Stimulated activated CD4-positive, alpha-beta T cell treated with anti-CD3 and anti-CD28 coated beads, TNF-alpha, amount 100 ng/mL, for 1 hour (primary cell): Measurements from ENCODE around the gene PIP5K1B.

Experiments used
- DNase-seq, 3 donors: peaks; one replicate each; pipeline ENCODE4 v3.0.0-alpha.2; 2020; ENCODE audit warnings: low read depth in 3 of 3, low spot score in 1 of 3

Gene PIP5K1B

DNA sequence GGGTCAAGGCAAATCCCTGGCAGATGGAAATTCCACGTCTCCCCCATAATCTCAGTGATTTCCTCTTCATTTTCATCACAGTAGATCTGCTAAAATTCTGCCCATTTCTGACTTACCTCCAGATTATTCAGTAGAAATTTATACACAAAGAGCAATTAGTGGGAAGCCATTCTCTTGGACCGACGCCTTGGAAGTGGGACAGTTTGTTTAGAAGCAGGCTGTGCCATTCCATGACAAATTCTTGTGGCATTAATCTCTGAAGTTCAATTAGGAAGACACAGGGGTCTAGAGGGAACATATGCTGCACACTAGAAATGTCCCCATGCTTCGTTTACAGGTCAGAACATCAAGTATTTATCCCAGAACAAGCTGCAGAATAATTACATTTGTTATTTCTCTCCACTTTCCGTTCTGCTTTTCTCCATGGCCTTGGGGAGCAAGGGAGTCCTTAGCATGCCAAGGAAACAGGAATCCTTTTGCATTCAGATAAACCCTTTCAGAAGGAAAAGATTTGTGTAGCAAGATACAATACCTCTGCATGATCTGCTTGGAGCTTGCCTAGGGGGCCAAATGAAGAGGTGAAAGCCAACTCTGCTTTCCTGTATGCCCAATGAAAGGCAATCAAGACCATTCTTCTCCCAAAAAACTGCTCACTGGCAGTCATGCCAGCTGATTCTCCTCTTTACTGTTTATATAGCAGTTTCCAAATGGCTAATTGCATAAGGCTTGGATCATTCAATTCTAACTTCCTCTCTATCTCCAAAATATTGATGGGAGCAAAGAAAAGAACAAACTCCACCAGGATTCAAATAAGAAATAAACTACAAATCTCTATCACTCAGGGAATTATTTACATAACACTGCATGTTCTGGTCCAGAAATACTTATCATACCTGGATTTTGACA lies 311.4 kb downstream of the PIP5K1B start:
- DNase-seq, result no peak

GRCh38 chr9:69018737-69019136 lies 313.7 kb downstream of the PIP5K1B start:
- DNase-seq, result no peak

DNA sequence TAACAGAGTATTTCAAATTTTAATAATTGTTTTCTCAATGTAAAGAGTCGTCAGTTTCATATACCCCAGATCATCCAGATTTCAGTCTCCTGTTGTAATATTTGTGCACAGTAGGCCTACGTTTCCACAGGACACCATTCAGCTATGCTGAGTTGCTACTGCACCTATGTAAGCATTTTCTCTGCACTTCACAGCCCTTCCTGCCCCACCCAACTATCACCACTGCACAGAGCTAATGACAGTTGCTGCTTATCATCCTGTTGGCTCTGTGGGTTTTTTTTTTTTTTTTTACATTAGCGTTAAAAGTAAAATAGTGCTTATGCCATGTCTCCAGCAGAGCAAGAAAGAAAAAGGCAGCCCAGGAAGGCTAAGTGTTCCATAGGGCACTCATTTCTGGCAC lies 314.8 kb downstream of the PIP5K1B start:
- no peak for DNase-seq

DNA sequence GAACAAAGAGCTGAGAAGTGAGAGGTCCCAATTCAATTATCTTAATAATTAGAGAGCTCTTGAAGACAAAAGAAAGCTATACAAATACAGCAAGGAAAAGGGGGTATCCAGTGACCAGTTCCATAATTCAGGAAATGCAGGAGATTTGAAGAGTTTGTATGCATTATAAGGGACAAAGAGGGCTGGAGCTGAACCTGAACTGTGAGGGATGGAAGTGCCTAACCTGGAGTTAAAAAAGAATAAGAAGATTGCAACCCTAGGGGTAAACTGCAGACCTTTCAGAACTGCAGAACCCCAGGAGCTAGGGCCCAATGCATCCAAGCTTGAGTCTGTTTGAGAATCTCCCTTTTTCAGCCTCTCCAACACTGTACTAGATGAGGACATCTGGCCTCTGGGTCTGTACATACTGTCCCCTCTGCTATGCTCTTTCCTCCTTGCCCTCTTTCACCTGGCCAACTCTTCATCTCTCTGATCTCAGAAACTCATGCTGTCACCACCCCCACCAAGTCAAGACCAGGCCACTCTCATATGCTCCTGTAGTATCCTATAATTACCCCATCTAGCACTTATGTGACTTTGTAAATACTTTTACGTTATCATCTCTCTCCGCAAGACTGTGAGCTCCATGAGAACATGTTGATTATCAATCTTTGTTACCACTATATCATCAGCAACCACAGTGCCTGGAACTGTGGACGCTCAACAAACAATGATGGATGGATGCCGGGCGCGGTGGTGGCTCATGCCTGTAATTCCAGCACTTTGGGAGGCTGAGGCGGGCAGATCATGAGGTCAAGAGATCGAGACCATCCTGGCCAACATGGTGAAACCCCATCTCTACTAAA lies 315.5 kb downstream of the PIP5K1B start:
- no peak for DNase-seq

DNA sequence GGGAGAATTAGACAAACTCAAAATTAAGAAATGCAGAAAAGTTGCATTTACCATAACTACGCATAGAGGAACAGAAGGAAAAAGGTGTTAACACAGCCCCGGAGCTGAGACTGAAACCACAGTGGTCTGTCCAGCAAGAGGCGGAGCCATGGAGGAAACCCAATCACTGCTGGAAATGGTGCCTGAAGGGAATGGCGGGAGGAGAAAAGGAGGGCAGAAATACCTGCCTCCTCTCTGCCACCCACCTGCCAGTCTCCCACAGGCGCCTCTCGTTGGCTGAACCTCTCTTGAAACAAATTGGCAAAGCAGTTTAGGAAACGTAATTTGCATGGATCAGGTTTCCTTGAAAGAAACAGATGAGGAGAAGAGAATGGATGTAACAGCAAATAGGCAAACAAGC lies 318.6 kb downstream of the PIP5K1B start:
- DNase-seq, result no peak

DNA sequence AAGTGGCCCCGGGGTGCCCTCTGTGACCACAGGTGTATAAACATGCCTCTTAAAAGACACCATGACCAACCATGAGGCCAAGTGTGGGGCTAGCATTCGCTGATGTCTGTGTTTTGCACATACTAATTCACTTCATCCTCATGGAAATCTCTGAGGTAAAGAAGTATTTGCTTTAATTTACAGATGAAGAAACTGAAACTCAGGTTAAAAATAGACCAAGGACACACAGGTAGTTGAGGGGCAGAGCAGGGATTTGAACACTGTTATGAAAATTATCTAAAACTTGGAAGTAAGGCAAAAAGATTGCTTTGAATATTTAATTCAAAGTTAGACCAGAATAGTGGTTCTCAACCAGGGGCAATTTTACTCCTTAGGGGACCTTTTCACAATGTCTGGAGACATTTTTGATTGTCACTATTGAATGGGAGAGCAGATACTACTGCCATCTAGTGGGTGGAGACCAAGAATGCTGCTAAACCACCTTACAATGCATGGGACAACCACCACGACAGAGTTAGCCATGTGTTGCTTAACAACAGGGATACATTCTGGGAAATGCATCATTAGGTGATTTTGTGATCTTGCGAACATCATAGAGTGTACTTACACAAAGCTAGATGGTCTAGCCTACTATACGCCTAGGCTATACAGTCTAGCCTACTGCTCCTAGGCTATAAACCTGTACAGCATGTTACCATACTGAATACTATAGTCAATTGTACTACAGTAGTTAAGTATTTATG lies 322.5 kb downstream of the PIP5K1B start:
- peak in 1 of 3 donors; percentile 8 for DNase-seq

GRCh38 chr9:69028754-69029153 lies 323.7 kb downstream of the PIP5K1B start:
- DNase-seq, result no peak

- DNase-seq, result no peak
Measured at GRCh38 chr9:69029535-69029934, 324.5 kb downstream of the PIP5K1B start.

DNA sequence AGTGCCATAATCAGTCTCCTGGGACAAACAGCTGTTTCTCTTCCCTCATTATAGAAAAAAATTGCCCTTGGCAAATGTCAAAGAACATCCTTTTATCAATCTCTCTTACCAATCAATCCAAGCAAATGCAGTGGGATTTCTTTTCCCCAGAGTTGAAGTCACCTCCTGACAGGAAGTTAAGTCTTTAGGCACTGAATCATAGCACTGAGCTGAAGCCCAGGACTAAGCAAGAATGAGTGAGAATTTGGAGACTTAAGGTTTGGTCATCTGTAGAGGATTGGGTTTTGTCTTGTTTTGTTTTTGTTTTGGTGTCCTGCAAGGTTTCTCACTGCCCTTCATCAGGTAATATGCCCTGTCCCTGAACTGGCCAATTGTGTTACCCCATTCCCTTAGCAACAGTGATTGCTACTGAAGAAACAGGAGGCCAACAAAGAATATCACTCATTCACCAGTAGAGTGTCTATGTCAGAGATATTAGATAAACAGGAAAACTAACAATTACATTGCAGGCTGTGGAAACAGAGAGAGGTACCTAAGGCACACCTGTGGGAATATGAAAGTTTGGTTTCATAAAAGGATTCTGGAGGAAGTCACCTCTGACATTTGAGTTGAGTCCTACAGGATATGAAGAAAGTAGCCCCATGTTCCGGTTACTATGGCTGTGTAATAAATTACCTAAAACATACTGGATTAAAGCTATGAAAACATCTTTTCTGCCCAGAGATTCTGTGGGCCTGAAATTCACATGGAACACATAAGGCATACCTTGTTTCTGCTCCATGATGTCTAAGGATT lies 326.0 kb downstream of the PIP5K1B start:
- no peak for DNase-seq

- no peak for DNase-seq
Measured at GRCh38 chr9:69034071-69034470, 329.0 kb downstream of the PIP5K1B start.

- DNase-seq, result peak; percentile 46 to 81 (median 65)
Measured at GRCh38 chr9:69035438-69036308, 330.6 kb downstream of the PIP5K1B start, which contains the start of gene FXN. TSS of gene FXN (plus strand) at chr9:69035752. CDS start at chr9:69035783, 31 bp downstream.

GRCh38 chr9:69036309-69036708 lies 331.3 kb downstream of the PIP5K1B start:
- DNase-seq, result peak in 1 of 3 donors; percentile 5

DNA sequence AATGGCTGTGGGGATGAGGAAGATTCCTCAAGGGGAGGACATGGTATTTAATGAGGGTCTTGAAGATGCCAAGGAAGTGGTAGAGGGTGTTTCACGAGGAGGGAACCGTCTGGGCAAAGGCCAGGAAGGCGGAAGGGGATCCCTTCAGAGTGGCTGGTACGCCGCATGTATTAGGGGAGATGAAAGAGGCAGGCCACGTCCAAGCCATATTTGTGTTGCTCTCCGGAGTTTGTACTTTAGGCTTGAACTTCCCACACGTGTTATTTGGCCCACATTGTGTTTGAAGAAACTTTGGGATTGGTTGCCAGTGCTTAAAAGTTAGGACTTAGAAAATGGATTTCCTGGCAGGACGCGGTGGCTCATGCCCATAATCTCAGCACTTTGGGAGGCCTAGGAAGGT lies 331.8 kb downstream of the PIP5K1B start:
- DNase-seq, result no peak

- no peak for DNase-seq
Measured at GRCh38 chr9:69040646-69041045, 335.6 kb downstream of the PIP5K1B start.

DNA sequence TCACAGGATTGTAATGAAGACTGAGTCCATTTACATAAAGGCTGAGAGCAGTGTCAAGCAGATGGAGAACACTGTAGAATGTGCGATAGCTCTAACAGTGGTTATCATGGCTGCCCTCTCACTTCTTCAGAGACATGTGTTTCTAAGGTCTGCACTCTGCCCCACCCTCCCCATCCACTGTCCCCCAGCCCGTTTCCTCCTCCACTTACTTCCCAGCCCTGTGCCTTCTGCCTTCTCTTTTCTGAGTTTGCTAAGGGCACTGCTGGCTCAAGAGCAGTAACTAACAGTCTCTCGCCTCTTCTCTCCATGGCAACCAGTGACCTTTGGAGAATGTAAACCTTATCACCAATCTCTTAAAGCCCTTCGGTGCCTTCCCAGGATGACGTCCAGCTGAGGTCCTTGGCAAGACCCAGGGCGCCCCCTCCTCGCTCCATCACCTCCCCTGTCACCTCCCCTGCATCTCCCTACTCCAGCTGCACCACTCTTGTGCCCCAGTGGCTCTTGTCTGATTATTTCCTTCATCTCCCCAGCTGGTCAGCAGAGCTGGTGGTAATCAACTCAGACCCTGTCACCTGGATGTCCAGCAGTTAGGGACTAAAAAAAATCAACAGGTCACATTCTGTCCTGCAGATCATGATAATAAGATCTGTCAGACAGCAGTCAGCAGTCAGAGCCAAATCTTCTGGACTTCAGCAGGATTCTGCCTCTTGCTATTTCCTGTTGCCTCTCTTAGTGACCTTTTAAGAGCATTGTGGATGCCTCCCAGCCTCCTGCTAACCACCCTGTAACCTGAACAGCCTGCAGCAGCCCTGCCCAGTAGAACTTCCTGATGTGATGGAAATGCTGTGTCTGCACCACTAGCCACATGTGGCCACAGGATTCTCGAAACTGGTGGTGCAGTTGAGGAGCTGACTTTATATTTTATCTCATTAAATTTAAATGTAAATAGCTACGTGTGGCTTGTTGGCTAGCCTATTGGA lies 339.5 kb downstream of the PIP5K1B start:
- no peak for DNase-seq

GRCh38 chr9:69045821-69046220 lies 340.8 kb downstream of the PIP5K1B start:
- DNase-seq, result no peak

- no peak for DNase-seq
Measured at GRCh38 chr9:69046723-69047122, 341.7 kb downstream of the PIP5K1B start.

GRCh38 chr9:69047371-69047770 lies 342.3 kb downstream of the PIP5K1B start:
- no peak for DNase-seq
